SK-N-SH treated with all-trans-retinoic acid at 6 μM for 48 hours (cell line): Measurements from ENCODE around the gene BRD1.

ENCODE experiments used
- ESRRG ChIP-seq: fragments of 250-450 bp; sonication (Bioruptor Pico); IDR thresholded peaks from 2 replicates; pipeline ENCODE4 v1.6.1; 2021; ENCODE audit warnings: mild to moderate bottlenecking
- PATZ1 ChIP-seq: fragments of 250-450 bp; sonication (Bioruptor Pico); IDR thresholded peaks from 2 replicates; pipeline ENCODE4 v1.8.0; 2020; ENCODE audit warnings: mild to moderate bottlenecking, moderate library complexity, borderline replicate concordance
- ZNF8 ChIP-seq: fragments of 450-650 bp; formaldehyde crosslinking; IDR thresholded peaks from 2 replicates; pipeline ENCODE4 v1.5.0; 2020; ENCODE audit warnings: mild to moderate bottlenecking, moderate library complexity

DNA sequence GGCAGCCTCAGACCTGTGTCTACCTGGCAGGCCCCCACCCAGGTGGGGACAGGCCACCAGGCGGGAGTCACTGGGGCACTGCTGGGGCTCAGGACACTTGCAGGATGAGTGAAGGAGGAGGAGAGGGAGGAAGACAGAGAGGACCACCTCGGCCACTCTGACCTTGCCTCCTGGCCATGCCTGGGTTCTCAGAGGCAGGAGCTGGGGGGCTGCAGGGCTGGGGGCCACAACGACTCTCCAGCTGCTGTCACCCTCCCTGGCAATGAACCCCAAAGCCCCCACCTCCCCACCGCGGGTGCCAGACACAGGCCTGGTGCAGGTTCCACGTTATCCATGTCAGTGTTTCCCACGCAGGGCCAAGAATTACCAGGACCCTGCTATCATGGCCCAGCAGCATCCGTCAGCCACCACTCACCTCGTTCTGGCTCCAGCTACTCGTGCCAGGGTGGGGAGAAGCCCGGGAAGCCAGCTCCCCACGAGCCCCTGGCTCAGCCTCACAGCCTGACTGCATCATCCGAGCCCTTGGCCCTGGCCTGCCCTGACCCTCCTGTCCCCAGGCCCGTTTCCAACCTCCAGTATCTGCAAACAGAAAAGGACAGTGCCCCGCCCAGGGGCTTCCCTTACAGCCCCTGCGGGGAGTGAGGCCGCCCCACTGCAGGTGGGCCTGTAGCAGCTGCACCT is 62.4 kb downstream of the BRD1 start:
- TF ChIP-seq ZNF8 (CRISPR knock-in tag): no peak
- no peak for TF ChIP-seq PATZ1 (CRISPR knock-in tag)
- no peak for TF ChIP-seq ESRRG (CRISPR knock-in tag)
